SH-SY5Y (cell line): ENCODE data around the gene INHBE.

ENCODE experiments used
- GATA2 ChIP-seq: IDR thresholded peaks from 2 replicates; pipeline ENCODE4 v1.6.1; 2011; ENCODE audit warnings: mild to moderate bottlenecking, low read depth, low read length
- GATA3 ChIP-seq: IDR thresholded peaks from 2 replicates; pipeline ENCODE4 v1.6.1; 2011; ENCODE audit warnings: low read depth, mild to moderate bottlenecking, low read length, moderate library complexity

- TF ChIP-seq GATA3 (no peak), GATA2 (no peak)
Measured at GRCh38 chr12:57452181-57452936, 2.7 kb upstream of the INHBE start.
